ENCODE results near the gene CDHR2. TPM values are rescaled to one million over a fixed set of nuclear protein-coding genes. Genes with fewer than 3 reads are reported as not detected.

CDHR2 gene
- total and polyA plus RNA-seq, 2 of the 13 experiments (the other 11 are each of a cell fraction or from before 2014, with no cell fraction given): 17.9 to 20.9 TPM

GRCh38 chr5:176548967-176549444 lies at the start of gene CDHR2 (continued):
- TF ChIP-seq ZNF660 (CRISPR knock-in tag; IDR thresholded peaks at IDR 0.05; ENCODE audit: borderline replicate concordance, low read depth) (no peak), KAT8 (CRISPR knock-in tag; IDR thresholded peaks at IDR 0.05) (peak; percentile 17; the same call in 1 of the 2 replicates), NFKB2 (CRISPR knock-in tag; IDR thresholded peaks at IDR 0.05; ENCODE audit: borderline replicate concordance) (peak; percentile 32; the same call in 1 of the 2 replicates), MXD4 (CRISPR knock-in tag; IDR thresholded peaks at IDR 0.05) (no peak), ZNF777 (CRISPR knock-in tag; IDR thresholded peaks at IDR 0.05) (no peak), FLYWCH1 (CRISPR knock-in tag; IDR thresholded peaks at IDR 0.05) (no peak), ERF (CRISPR knock-in tag; IDR thresholded peaks at IDR 0.05) (no peak), TBL1XR1 (IDR thresholded peaks at IDR 0.05; ENCODE audit: borderline replicate concordance, low read length, partially characterized antibody) (no peak), JDP2 (CRISPR knock-in tag; IDR thresholded peaks at IDR 0.05; ENCODE audit: borderline replicate concordance) (no peak), NR0B2 (CRISPR knock-in tag; IDR thresholded peaks at IDR 0.05) (no peak), AHDC1 (CRISPR knock-in tag; IDR thresholded peaks at IDR 0.05; ENCODE audit: borderline replicate concordance) (no peak), XBP1 (CRISPR knock-in tag; IDR thresholded peaks at IDR 0.05) (no peak), HNRNPLL (IDR thresholded peaks at IDR 0.05; ENCODE audit: low read depth, low read length, poor library complexity, severe bottlenecking) (peak; percentile 59), ZNF282 (IDR thresholded peaks at IDR 0.05; ENCODE audit: partially characterized antibody) (no peak), EP300 (IDR thresholded peaks at IDR 0.05; ENCODE audit: low read depth in 2 of 2, low read length in 2 of 2) (peak in 1 of 2 experiments; percentile 49; a peak in 1 of 4 replicates), EP300 (CRISPR knock-in tag; IDR thresholded peaks at IDR 0.05; ENCODE audit: borderline replicate concordance) (no peak), ZMYM4 (CRISPR knock-in tag; IDR thresholded peaks at IDR 0.05) (peak; percentile 58; the same call in 1 of the 2 replicates)
- TF ChIP-seq, protein P1, sequence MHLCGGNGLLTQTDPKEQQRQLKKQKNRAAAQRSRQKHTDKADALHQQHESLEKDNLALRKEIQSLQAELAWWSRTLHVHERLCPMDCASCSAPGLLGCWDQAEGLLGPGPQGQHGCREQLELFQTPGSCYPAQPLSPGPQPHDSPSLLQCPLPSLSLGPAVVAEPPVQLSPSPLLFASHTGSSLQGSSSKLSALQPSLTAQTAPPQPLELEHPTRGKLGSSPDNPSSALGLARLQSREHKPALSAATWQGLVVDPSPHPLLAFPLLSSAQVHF (CRISPR knock-in tag; IDR thresholded peaks at IDR 0.05): no peak
- TF ChIP-seq, protein P2, sequence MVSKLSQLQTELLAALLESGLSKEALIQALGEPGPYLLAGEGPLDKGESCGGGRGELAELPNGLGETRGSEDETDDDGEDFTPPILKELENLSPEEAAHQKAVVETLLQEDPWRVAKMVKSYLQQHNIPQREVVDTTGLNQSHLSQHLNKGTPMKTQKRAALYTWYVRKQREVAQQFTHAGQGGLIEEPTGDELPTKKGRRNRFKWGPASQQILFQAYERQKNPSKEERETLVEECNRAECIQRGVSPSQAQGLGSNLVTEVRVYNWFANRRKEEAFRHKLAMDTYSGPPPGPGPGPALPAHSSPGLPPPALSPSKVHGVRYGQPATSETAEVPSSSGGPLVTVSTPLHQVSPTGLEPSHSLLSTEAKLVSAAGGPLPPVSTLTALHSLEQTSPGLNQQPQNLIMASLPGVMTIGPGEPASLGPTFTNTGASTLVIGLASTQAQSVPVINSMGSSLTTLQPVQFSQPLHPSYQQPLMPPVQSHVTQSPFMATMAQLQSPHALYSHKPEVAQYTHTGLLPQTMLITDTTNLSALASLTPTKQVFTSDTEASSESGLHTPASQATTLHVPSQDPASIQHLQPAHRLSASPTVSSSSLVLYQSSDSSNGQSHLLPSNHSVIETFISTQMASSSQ (IDR thresholded peaks at IDR 0.05; ENCODE audit: low read depth): peak; percentile 92
- TF ChIP-seq, protein P2 (CRISPR knock-in tag; IDR thresholded peaks at IDR 0.05; ENCODE audit: borderline replicate concordance): peak; percentile 95

Measured in HepG2 (cell line).